ENCODE data around the gene MYL5. TPM values are rescaled to one million over a fixed set of nuclear protein-coding genes. Genes with fewer than 3 reads are reported as not detected.
"Not testable (repeated sequence)": the region's sequence is repeated elsewhere in the genome, so short reads cannot be mapped to it uniquely, and the experiment has no call there.

Gene MYL5
- total RNA-seq, 1 donor from 2014 or later: 3.7 TPM

GRCh38 chr4:683982-684622 is 9.8 kb downstream of the MYL5 start:
- FAIRE-seq (no peak), DNase-seq (ENCODE audit: low spot score in 2 of 2) (peak; percentile 73 to 83)

DNA sequence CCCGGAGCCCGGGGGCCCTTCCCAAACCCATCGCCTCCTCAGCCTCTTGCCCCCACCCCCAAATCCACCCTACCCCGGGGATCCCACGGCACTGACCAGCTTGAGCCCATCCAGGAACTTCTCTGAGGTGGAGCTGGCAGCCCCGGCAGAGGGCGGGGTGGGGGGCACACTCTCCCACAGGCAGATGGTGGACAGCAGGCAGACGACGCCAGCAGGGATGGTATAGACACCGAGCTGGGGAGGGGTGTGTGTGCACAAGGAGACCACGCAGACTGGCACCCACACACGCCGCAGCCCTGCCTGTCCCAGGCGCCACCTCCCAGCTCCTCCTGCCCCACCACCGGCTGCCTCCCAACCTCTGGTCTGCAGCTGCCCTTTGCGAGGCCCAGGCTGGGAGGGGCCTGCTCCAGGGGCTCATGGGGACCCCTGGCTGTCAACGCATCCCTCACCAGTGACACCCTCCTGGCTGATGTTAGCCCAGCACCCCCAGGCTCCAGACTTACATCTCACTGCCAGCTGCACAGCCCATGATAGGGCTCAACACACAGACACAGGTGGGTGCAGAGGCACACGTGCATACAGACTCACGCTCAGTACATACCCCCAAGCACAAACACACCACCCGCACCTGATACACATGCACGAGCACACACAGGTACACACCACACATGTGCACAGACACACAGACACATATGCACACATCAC is 10.4 kb downstream of the MYL5 start:
- FAIRE-seq (no peak), DNase-seq (ENCODE audit: low spot score in 2 of 2) (no peak)

- DNase-seq (ENCODE audit: low spot score in 2 of 2): no peak
- no peak for FAIRE-seq
Measured at GRCh38 chr4:685679-686412, 11.5 kb downstream of the MYL5 start.

DNA sequence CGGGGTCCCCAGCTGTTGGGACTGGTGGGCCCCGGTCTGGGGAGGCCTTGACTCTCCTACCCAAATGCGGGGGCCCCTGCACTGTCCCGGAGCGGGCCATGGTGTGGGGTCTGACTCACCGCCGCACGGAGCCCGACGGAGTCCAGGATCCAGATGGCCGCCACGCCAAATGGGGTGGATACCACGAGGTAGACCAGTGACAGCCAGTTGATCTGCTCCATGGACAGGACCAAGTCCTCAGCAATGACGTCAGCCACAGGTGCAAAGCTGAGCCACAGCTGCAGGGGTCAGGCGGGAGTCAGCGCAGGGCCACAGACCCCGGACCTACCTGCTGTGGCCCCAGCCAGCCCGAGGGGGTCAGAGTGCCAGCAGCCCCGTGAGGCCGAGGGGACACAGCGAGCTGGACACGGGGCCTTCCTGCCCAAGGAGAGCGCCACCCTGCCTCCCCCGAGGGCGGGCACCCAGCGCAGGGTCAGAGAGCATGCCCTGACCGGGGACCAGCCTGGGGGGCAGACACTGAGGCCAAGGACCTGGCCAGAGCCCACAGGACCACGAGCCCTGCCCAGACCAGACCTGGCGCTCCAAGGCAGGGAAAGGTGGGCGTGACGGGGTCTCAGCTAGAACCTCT is 12.2 kb downstream of the MYL5 start:
- FAIRE-seq: no peak
- DNase-seq (ENCODE audit: low spot score in 2 of 2): no peak

GRCh38 chr4:687048-687970 is 13.0 kb downstream of the MYL5 start:
- DNase-seq (ENCODE audit: low spot score in 2 of 2) (peak in 1 of 2 donors; percentile 73), FAIRE-seq (no peak)

- no peak for FAIRE-seq
- DNase-seq (ENCODE audit: low spot score in 2 of 2): no peak
Measured at GRCh38 chr4:687971-688853, 13.9 kb downstream of the MYL5 start.

GRCh38 chr4:688854-689681 is 14.7 kb downstream of the MYL5 start, which contains the start of gene SLC49A3:
Gene SLC49A3 (minus strand): TSS chr4:689151. CDS start chr4:689127, 24 bp downstream.
- FAIRE-seq: no peak
- peak in 1 of 2 donors; percentile 59 for DNase-seq (ENCODE audit: low spot score in 2 of 2)

- DNase-seq (ENCODE audit: low spot score in 2 of 2) (no peak), FAIRE-seq (no peak)
Measured at GRCh38 chr4:689723-690122, 15.4 kb downstream of the MYL5 start.

GRCh38 chr4:692771-693554 is 18.6 kb downstream of the MYL5 start:
- no peak for DNase-seq (ENCODE audit: low spot score in 2 of 2)
- no peak for FAIRE-seq

DNA sequence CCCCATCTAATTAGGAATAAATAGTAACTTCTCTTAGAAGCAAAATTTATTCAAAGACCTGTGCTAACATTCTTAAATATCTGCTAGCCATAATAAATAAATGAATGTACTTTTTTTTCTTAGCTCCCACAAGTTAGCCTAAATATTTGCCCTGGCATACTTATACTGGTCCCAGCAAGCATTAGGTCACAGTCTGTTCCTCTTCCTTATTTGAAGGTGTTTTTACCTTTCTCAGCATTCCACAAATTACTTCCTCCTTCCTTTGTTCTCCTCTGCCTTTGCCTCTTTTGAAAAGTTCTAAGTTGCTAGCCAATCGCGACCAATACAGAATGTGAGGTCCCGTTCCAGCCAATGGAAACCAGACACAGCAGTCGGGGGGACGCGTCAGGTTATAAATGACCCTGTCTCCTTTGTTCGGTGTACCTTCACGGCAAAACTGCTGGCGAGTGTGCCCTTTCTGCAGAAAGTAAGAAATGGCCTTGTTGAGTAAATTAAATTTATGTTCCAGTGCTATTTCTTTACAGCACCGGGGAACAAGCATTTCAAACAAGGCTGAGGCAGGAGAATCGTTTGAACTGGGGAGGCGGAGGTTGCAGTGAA is 20.1 kb downstream of the MYL5 start:
- not testable (repeated sequence) for FAIRE-seq; DNase-seq (ENCODE audit: low spot score in 2 of 2)

DNA sequence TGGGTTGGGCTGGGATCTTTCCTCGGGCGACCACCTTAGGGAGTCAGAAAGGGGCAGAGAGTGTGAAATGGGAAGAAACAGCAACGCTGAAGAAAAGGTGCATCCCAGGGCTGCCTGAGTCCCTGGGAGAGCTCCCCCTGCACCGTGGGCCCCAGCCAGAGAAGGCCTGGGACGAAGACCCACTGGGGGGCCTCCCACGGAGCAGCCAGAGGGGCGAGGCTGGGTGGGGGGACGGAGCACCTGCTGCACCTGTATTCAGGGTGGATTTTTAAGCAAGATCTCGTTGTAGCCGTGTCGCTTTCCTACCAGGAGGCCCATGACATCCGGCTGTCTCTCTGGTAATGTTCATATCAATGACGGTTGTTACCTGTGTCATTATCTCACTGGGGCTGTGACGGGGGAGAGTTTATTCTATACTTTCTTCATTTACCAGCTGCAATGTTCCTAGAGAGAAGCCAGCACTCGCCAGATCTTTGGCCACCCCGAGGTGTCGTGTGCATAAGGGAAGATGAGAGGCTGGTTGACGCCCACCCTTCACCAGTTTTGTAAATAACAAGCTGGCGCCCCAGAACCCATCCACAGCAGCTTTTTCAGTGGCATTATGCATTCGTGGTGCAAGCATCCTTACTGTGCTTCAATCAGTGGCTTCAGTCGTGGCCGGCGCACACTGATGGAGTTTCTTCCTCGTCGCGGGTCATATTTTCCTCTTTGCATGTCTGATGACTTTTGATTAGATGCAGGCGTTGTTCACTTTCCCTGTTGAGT is 25.7 kb downstream of the MYL5 start:
- DNase-seq (ENCODE audit: low spot score in 2 of 2): no peak
- FAIRE-seq: no peak

DNA sequence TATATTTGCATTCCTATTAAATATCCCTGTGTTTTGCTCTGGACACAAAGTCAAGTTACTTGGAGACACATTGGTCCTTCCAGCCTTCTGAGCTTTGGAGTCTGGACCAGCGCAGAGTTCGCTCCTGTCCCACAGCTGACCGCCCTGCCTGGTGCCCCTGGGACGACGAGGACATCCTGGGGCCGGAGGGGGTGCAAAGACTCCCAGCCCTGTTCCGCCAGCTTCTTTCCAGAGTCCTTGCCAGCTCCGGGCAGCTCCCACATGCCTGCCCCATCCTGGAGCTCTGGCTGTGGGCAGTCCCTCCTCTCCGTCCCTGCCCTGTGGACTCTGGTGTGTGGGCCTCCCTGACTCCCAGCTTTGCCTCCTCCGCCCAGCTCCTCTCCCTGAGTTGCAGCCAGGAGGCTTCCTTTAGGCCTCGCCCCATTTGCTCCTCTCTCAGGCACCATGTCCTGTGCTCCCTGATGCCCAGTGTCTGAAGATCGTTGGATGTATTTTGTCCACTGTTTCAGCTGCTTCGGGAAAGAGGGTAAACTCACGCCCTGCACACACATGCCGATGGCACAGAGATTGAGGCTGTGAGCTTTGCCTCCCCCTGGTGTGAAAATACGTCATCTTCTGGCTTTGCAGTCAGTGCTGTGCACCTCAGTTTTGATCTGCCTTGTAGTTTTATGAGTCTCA is 26.4 kb downstream of the MYL5 start:
- DNase-seq (ENCODE audit: low spot score in 2 of 2) (no peak), FAIRE-seq (no peak)

- FAIRE-seq: no peak
Measured at GRCh38 chr4:702618-703048, 28.3 kb downstream of the MYL5 start.

GRCh38 chr4:703336-704197 is 29.2 kb downstream of the MYL5 start:
- no peak for DNase-seq (ENCODE audit: low spot score in 2 of 2)
- no peak for FAIRE-seq

More at GRCh38 chr4:702618-703048, 28.3 kb downstream of the MYL5 start:
- DNase-seq (ENCODE audit: low spot score in 2 of 2): no peak

Measured in frontal cortex (tissue), 4 donors.